GM19025 (cell line): ENCODE results near the gene MRFAP1L1.

Experiments
- ATAC-seq: cut with Tn5 transposase; IDR thresholded peaks from one replicate; pipeline ENCODE4 v1.9.1; 2021; ENCODE audit warnings: mild to moderate bottlenecking, low read depth, moderate library complexity; ENCODE audit not compliant: unreplicated experiment

MRFAP1L1 gene

GRCh38 chr4:6672131-6672530 lies 37.5 kb downstream of the MRFAP1L1 start:
- ATAC-seq: no peak

DNA sequence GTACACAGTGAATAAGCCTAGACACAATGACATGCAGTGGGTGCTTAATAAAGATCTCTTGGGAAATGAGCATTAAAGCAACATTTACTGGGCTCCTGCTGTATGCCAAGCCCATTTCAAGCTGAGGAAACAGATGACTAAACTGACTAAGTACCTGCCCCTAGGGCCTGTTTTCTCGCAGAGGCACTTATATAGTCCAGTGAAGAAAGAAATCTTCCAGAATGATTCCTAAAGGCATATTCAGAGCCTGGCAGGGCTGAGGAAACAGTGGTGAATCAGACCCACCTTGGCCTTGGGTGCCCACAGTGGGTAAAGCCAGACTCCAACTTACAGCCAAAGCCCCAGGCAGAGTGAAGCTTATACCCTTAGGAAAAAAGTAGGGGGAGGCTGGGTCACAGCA lies 38.0 kb downstream of the MRFAP1L1 start:
- no peak for ATAC-seq

DNA sequence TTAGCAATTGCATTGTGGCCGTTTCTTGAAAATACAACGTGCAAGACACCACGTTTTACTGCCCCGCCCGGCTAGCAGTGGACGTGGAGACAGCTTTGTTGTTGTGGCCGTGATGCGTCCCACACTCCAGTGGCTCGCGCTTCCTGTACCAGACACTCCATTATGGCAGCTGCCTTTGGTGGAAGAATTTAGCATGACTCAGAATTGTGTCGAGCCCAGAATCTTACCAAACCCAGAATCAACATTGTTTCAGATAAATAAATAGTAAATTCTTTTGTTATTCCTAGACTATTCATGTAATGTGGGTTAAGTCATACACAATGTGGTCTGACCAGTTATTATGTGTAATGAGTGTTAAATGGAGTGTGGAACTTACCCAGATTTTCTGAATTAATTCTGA lies 41.3 kb downstream of the MRFAP1L1 start:
- ATAC-seq: no peak

GRCh38 chr4:6665320-6665654 lies 44.4 kb downstream of the MRFAP1L1 start:
- no peak for ATAC-seq

DNA sequence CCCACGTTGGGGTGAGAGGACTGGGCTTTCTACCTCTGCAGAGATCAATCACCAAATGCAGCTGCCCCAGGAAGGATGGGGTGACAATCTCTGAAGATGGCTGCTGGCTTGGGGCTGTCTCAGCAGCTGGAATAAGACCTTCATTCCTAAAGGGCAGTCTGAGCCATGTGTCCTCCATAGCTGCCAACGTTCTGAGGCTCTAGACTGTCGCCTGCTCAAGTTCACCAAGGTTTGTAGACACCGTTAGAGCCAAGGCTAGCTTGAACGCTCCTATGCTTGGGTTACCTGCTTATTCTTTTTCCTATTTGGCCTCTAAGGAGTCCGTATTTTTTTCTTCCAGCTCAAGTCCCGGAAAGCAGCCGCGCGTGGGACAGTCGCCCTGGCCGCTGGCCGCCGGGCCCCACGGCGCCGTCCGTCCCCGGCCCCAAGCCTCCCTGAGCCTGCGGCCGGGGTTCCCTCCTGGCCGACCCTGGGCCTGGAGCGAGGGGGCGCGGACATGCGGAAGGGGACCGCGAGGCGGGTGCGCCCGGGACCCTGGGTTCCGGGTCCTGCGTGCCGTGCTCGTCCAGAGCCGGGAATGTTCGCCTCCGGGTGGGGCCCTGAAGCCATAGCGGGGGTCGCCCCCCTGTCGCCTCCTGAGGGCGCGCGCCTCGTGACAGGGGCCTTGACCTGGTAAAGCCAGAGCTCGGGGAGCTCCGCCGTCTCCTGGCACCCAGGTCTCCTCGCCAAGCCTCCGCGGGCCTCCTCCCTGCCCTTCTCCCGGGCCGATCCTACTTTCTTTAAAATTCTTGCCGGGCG lies 45.9 kb downstream of the MRFAP1L1 start:
- ATAC-seq: no peak

GRCh38 chr4:6662591-6662990 lies 47.1 kb downstream of the MRFAP1L1 start:
- no peak for ATAC-seq

- ATAC-seq: no peak
Observed at GRCh38 chr4:6660430-6660829, 49.2 kb downstream of the MRFAP1L1 start.

DNA sequence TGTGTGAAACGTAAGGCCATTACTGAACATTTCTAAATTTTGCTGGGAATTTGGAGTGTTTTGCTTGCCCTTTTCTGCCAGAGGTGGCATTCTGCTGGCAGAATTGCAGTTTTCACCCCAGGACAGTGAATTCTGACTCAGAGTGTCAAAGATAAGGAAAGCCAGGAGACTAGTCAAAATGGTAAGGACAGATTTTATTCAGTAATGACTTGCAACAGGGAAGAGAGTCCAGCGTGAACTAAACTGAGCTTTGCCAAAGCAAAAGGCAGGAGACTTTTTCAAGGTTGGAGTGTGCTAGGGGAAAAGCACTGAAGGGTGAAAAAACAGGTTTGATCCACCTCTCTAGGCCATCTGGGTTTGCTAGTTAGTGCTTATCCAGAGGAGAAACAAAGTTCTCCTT lies 49.8 kb downstream of the MRFAP1L1 start:
- no peak for ATAC-seq

- ATAC-seq: no peak
Observed at GRCh38 chr4:6658597-6659075, 51.0 kb downstream of the MRFAP1L1 start.

DNA sequence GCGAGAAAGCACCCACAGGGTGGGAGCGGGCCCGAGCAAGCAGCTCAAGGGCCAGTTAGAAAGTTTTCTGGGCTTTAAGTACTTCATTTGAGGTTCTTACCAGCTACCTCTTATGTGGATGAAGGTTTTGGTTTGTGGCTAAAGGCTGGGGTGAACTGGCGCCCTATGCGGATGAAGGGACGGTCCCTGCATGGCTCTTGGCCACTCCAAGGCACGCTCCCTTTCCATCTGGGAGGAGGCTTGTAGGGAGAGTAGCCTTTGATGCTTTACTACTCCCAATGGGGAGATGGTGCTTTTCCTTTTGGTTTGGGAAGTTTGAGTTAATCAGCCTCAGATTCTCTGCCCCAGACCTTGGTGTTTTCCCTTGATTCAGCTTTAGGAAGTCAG lies 51.5 kb downstream of the MRFAP1L1 start:
- ATAC-seq: no peak
